ENCODE data around the gene WWOX.

DNA sequence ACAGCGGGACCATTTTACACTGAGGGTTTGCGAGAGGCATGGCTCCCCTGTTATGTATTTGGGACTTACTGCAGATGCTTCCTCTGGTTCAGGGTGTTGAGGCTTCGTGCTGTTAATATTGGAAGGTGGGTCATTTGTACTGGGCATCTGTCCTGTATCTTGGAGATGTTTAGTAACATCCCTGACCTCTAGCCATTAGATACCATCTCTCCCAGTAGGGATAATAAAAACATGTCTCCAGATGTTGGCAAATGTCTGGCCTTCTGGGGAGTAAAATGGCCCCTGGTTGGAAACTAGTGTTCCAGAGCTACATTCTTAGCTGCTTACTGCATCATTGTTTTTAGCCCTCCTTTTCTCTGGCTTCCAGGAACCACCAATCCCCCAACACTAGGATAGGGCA, 388.0 kb downstream of the WWOX start:
- no peak for TF ChIP-seq SP1 (IDR thresholded peaks at IDR 0.05; ENCODE audit: low read depth, low read length)
- no peak for TF ChIP-seq GABPA (IDR thresholded peaks at IDR 0.05; ENCODE audit: borderline replicate concordance, insufficient read depth, low read length)
- TF ChIP-seq RFX5 (IDR thresholded peaks at IDR 0.05; ENCODE audit: borderline replicate concordance, low read depth, low read length) = no peak

Measured in H1 (cell line).